ENCODE results near the gene CABLES2.
"Not testable (repeated sequence)": the region's sequence is repeated elsewhere in the genome, so short reads cannot be mapped to it uniquely, and the experiment has no call there.

Gene CABLES2

DNA sequence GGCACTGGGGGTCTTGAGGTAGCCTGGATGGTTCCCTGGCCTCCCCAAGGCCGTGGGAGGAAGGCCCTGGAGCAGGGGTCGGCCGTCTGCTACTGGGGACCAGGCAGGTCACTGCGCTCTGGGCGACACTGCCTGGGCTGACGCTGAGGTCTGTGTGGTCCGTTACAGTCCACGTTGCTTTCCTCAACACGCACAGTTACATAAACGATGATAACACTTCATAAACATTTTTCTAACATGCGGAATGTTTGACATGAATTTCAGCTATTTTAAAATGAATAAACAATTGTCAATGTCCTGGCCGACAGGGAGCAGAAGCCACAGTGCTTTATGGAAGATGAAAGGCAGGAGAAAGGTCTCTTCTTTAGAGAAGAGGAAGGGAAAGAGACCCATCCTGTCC is 30.4 kb upstream of the CABLES2 start:
- no peak overlapping the region for H3K4me3 ChIP-seq (ENCODE audit: low read depth, low read length)

DNA sequence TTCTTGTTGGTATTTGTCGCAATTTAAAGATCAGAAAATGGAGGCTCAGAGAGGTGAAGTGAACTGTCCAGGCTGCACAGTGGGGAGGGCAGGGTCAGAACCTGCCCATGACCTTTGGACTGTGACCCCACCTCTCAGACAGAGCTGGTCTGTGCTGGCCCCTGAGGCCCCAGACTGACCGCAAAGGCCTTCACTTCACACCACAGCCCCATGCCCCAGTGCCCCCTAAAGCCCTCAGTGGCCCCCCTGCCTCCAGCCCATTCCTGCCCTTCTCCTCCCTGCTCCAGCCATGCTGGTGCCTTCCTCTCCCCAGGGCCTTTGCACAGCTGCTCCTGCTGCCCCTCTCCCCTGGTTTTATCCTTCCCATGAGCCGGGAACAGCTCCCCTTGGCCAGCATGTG is 29.6 kb upstream of the CABLES2 start:
- H3K4me3 ChIP-seq (ENCODE audit: low read depth, low read length) = no peak overlapping the region

DNA sequence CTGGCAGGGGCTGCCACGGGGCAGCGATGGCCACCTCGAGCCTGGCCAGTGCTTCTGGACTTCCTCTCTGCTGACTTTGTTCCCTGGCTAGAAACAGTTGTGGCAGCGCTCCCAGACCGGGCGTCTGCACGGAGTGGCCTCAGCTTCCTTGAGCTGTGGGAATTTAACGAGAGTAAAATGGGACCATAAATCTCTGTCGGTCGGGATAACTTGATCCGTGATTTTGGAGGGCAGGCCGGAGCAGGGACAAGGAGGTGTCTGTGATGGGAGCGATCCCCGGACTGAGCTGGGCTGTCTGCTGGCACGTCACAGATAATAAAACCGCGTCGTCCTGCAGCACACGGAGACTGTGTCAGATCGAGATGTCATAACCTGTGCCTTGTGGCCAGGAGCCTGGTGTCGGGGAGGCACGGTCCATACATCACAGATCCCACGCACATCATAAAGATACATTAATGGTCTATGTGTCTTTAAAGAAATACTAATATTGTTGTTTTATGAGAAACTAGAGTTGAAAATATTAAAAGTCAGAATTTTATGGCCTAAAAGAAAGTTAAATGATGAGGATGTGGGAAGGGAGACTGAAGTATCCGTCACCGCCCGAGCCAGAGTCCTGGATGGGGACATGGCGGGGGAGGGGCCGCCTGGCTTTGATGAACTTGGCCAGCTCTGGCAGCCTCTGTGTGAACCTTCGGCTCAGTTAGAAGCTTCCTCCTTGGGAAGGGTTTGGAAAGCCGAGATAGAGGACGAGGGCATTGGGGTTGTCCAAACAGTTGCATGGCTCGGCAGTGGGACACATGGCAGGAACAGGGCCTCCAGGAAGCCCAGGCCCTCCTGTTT is 26.8 kb upstream of the CABLES2 start:
- no peak overlapping the region for H3K4me3 ChIP-seq (ENCODE audit: low read depth, low read length)

- no peak overlapping the region for H3K4me3 ChIP-seq (ENCODE audit: low read depth, low read length)
Measured at GRCh38 chr20:62430866-62431447, 23.9 kb upstream of the CABLES2 start.

- no peak overlapping the region for H3K4me3 ChIP-seq (ENCODE audit: low read depth, low read length)
Measured at GRCh38 chr20:62430311-62430853, 23.3 kb upstream of the CABLES2 start.

DNA sequence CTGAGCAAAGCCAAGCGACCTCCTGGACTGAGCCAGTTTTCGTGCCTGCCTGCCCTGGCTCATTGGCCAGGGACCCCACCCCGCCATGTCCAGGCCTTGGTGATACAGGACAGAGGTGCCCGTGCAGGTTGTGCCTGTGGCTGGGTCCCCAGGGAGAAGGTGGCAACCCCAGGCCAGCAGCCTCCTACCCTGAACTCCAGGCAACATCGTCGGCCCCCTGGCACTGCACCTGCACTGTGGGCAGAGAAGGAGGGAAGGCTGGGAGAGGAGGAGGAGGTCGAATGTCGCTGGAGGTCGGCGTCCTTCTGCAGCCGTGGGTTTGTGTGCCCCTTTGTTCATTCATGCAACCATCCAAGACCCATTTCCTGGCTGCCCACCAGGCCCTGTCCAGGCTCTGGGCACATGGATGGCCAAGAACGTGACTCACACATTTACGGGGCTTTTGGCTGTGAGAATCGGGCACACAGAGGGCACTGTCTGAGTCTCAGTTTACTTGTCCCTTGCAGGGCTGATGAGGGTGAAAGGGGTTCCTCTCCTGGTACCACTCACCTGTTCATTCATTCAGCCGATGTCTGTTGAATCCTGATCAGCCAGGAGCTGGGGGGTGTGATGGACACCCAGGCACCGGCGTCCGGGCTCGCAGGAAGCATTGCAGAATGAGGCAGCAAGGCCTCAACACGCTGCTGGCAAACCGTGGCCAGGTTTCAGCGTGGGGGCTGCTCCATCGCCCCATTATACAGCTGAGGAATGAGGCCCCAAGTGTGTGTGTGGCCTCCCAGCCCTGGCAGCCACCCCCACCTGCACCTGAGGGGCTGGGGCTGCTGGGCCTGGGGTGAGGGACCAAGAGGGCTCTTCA is 22.6 kb upstream of the CABLES2 start:
- H3K4me3 ChIP-seq (ENCODE audit: low read depth, low read length) = no peak overlapping the region

- H3K4me3 ChIP-seq (ENCODE audit: low read depth, low read length) = no peak overlapping the region
Measured at GRCh38 chr20:62428396-62429295, 21.6 kb upstream of the CABLES2 start.

- no peak overlapping the region for H3K4me3 ChIP-seq (ENCODE audit: low read depth, low read length)
Measured at GRCh38 chr20:62428002-62428372, 20.9 kb upstream of the CABLES2 start.

DNA sequence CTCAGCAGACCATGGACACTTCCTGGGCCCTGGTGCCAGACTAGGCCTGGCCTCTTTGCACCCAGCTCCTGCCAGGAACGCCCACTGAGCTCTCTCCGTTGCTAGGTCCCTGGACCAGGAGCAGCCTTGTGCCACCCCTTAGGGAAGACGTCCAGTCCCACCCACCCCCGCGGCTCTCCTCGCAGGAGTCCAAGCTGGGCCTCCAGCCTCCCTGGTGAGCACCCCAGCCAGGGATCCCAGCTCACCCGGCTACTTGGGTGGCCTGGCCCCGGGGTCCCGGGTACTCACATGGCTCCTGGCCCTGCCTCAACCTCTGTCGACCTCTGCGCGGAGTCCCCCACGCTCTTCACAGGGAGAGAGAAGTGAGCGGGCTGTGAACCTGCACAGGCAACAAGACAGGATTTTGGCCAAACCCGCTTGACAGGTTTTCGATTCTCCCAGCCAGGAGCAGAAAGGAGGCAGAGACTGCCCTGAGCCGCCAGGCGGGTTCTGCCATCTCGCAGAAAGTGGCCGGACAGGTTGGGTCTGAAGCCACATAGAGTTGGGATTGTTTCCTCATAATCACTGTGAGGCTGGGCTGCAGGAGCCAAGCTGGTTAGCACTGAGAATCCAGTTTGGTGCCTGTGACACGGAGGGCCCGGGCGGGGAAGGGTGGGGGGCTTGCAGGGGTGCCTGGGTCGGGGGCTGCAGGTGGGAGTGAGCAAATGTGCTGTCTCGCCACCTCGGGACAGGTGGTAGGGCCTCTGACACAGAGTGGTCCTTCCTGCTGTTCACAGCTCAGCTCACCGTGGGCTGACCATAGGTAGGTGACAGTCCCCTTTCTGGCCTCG is 20.3 kb upstream of the CABLES2 start, which contains the start of gene RBBP8NL:
RBBP8NL (minus strand) TSS at position 368 of the 830 bp plus-strand sequence. CDS start 7,892 bp downstream, outside the sequence.
- no peak within 1 kb of the TSS for H3K4me3 ChIP-seq (ENCODE audit: low read depth, low read length)

DNA sequence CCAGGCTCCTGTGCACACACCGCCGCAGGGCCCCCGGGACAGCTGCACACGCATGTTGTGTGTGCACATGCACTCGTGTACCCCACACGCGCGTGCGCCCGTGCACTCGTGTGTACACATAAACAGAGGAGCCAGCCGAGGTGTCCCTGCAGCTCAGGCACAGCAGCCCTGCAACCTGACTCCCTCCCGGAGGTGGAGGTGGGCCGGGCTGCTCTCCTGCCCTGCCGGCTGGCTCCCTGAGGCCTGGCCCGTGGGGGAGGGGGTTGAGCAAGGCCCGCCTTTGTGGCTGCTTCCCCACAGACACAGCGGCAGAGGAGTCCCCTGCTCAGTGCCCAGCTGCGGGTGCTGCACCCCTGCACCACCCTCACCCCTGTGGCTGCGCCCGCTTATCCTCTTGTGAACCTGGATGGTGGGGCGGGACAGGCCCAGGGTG is 19.6 kb upstream of the CABLES2 start:
- no peak overlapping the region for H3K4me3 ChIP-seq (ENCODE audit: low read depth, low read length)

- H3K4me3 ChIP-seq (ENCODE audit: low read depth, low read length) = not testable (repeated sequence)
Measured at GRCh38 chr20:62426059-62426348, 18.9 kb upstream of the CABLES2 start.

DNA sequence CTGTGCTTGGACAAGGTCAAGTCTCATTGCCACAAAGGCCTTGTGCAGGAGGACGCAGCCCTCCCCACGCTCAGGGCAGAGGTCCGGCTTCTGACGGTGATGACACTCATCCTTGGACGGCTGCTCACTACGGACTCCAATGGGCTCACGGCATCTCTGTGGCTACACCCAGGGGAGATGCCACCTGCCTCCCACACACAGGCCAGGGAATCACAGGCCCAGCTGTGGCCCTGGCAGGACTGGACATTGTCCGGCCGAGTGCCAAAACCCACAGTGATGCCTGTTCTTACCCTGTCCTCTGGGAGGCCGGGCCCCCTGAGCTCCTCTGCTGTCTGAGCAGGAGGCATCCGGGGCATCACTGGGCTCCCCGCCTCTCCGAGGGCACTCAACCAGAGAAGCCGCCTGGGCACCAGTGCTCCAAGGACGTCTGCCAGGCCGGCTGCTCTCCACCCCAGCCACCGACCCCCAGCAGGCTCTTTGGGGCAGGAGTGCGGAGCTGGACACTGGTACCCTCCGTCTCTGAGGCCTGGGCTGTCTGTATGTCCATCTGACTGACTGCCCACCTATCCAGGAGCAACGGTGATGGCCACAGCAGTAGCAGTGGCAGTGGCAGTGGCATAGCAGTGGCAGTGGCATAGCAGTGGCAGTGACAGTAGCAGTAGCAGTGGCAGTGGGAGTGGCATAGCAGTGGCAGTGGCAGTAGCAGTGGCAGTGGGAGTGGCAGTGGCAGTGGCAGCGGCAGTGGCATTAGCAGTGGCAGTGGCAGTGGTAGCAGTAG is 18.4 kb upstream of the CABLES2 start:
- no peak overlapping the region for H3K4me3 ChIP-seq (ENCODE audit: low read depth, low read length)

DNA sequence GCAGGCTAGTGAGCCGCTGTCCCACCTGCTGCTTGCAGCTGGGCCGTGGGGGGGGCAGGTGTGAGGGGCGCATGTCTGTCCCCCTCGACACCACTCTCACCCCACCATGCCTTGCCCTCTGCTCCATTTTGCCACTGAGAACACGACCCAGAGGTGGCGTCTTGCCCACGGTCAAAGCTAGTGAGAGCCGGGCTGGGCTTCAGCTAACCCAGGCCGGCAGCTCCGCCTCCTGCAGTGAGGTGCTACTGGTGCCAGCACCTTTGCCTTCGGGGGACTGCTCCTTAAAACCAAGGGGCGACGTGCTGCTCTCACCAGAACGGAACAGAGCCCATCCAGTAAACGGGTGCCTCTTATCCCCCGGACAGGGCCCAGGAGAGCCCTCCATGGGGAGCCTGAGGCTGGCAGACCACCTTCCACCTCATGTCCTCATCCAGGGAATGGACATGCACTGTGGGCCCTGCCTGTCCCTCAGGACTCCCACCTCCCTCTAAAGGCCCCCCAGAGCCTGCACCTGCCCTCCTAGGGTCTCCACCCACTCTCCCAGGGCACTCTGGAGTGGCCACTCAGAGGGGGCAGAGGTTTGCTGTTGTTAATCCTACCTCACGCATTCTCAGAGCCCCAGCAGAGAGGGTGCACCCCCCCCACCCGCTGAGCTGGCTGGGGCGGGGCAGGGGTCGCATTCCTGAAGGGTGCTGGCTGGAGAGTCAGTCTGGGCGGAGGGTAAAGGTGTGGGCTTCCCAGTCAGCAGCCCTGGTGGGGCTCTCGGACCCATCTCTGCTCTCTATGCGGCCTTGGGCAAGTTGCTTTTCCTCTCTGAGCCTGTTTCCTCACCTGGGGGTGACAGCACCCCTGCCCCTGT is 17.4 kb upstream of the CABLES2 start:
- H3K4me3 ChIP-seq (ENCODE audit: low read depth, low read length) = no peak overlapping the region

GRCh38 chr20:62423326-62423706 is 16.2 kb upstream of the CABLES2 start:
- no peak overlapping the region for H3K4me3 ChIP-seq (ENCODE audit: low read depth, low read length)

GRCh38 chr20:62422636-62423325 is 15.7 kb upstream of the CABLES2 start:
- no peak overlapping the region for H3K4me3 ChIP-seq (ENCODE audit: low read depth, low read length)

DNA sequence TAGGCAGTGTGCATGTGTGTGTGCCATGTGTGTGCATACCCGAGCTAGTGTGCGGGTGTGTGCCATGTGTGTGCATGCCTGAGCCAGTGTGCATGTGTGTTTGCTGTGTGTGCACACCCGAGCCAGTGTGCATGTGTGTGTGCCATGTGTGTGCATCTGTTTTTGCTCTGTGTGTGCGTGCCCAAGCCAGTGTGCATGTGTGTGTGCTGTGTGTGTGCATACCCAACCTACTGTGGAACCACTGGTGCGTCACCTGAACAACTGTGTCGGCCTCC is 14.6 kb upstream of the CABLES2 start:
- H3K4me3 ChIP-seq (ENCODE audit: low read depth, low read length) = no peak overlapping the region

DNA sequence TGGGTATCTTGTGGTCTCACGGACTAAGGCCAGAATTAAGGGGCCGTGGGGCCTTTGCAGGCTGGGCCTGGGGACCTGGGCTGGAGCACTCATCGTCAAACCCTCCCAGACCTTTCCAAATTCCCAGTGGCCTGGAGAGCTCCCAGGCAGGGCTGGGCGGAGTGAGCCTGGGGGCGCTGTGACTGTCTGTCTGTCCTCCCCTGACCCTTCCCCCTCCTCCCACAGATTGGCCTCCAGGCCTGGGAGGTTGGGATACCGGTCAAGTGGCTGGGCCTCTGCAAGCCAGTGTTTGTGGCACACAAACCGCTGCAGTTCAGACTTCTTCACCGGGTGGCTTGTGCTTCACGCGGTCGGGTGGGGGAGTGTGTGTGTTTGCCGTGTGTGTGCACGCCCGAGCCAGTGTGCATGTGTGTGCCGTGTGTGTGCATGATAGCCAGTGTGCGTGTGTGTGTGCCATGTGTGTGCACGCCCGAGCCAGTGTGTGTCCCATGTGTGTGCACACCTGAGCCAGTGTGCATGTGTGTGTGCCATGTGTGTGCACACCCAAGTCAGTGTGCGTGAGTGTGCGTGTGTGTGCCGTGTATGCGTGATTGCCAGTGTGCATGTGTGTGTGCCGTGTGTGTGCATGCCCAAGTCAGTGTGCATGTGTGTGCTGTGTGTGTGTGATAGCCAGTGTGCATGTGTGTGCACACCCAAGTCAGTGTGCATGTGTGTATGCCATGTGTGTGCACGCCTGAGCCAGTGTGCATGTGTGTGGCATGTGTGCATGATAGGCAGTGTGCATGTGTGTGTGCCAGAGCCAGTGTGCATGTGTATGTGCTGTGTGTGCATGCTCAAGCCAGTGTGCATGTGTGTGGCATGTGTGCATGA is 14.0 kb upstream of the CABLES2 start:
- no peak overlapping the region for H3K4me3 ChIP-seq (ENCODE audit: low read depth, low read length)
